H1 (cell line): ENCODE data around the gene EPHA3. TPM values are rescaled to one million over a fixed set of nuclear protein-coding genes. Genes with fewer than 3 reads are reported as not detected.

Experiments used
- TCF12 ChIP-seq: IDR thresholded peaks from 2 replicates; pipeline ENCODE4 v1.6.1; 2011; ENCODE audit warnings: low read depth, mild to moderate bottlenecking, low read length
- polyA plus RNA-seq, 7 experiments: library from polyadenylated mRNA; depleted of rRNA in 3 of 7; stranded (reverse) in 5 of 7; unstranded in 2 of 7; fragments of >200 nt in 5 of 7; fragments of 200-250 nt in 2 of 7; gene quantifications; 1 replicate in 5 of 7; 2 replicates in 1 of 7; 4 replicates in 1 of 7; pipeline versions ENCODE4 v1.2.1 to v1.2.3, GENCODE V29; 2011 to 2013; ENCODE audit warnings: missing spikeins in 2 of 7, mixed read lengths in 2 of 7
- total RNA-seq: library from RNA; stranded (reverse); fragmentation: NEBNext Ultra II Directional; extraction: Animal tissue kit (Norgen Biotek cat#: 25700); gene quantifications from 2 replicates; pipeline ENCODE4 v1.2.1, GENCODE V29; 2021
- TF ChIP-seq, protein P1 (sequence below): fragments of 300-600 bp; sonication (generic); IDR thresholded peaks from 2 replicates; pipeline ENCODE4 v1.7.1; 2012; ENCODE audit warnings: low read length, moderate library complexity, mild to moderate bottlenecking, inconsistent platforms; ENCODE audit not compliant: insufficient replicate concordance

The EPHA3 gene
- total and polyA plus RNA-seq, 2 of the 8 experiments (the other 6 are each of a cell fraction or from before 2014, with no cell fraction given): 0.09 to 0.22 TPM

DNA sequence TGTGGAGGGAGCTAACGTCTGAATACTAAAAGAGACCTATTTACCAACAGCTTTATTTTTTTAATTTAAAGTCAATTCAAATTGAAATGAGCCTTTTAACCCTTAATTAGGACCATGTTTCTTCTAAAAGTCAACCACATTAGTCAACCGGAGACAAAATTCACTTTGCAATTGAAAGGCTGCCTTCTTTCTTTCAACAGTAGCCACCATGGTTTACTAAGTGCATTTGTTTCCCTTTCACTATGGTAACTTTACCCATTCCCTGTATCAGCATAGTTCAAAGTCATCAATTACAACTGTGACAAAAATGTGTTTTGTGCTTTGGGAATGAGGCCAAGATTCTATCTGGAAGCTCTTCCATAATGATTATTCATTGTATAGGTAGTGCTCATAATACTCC is 225.4 kb downstream of the EPHA3 start (continued):
- TF ChIP-seq, protein P1, sequence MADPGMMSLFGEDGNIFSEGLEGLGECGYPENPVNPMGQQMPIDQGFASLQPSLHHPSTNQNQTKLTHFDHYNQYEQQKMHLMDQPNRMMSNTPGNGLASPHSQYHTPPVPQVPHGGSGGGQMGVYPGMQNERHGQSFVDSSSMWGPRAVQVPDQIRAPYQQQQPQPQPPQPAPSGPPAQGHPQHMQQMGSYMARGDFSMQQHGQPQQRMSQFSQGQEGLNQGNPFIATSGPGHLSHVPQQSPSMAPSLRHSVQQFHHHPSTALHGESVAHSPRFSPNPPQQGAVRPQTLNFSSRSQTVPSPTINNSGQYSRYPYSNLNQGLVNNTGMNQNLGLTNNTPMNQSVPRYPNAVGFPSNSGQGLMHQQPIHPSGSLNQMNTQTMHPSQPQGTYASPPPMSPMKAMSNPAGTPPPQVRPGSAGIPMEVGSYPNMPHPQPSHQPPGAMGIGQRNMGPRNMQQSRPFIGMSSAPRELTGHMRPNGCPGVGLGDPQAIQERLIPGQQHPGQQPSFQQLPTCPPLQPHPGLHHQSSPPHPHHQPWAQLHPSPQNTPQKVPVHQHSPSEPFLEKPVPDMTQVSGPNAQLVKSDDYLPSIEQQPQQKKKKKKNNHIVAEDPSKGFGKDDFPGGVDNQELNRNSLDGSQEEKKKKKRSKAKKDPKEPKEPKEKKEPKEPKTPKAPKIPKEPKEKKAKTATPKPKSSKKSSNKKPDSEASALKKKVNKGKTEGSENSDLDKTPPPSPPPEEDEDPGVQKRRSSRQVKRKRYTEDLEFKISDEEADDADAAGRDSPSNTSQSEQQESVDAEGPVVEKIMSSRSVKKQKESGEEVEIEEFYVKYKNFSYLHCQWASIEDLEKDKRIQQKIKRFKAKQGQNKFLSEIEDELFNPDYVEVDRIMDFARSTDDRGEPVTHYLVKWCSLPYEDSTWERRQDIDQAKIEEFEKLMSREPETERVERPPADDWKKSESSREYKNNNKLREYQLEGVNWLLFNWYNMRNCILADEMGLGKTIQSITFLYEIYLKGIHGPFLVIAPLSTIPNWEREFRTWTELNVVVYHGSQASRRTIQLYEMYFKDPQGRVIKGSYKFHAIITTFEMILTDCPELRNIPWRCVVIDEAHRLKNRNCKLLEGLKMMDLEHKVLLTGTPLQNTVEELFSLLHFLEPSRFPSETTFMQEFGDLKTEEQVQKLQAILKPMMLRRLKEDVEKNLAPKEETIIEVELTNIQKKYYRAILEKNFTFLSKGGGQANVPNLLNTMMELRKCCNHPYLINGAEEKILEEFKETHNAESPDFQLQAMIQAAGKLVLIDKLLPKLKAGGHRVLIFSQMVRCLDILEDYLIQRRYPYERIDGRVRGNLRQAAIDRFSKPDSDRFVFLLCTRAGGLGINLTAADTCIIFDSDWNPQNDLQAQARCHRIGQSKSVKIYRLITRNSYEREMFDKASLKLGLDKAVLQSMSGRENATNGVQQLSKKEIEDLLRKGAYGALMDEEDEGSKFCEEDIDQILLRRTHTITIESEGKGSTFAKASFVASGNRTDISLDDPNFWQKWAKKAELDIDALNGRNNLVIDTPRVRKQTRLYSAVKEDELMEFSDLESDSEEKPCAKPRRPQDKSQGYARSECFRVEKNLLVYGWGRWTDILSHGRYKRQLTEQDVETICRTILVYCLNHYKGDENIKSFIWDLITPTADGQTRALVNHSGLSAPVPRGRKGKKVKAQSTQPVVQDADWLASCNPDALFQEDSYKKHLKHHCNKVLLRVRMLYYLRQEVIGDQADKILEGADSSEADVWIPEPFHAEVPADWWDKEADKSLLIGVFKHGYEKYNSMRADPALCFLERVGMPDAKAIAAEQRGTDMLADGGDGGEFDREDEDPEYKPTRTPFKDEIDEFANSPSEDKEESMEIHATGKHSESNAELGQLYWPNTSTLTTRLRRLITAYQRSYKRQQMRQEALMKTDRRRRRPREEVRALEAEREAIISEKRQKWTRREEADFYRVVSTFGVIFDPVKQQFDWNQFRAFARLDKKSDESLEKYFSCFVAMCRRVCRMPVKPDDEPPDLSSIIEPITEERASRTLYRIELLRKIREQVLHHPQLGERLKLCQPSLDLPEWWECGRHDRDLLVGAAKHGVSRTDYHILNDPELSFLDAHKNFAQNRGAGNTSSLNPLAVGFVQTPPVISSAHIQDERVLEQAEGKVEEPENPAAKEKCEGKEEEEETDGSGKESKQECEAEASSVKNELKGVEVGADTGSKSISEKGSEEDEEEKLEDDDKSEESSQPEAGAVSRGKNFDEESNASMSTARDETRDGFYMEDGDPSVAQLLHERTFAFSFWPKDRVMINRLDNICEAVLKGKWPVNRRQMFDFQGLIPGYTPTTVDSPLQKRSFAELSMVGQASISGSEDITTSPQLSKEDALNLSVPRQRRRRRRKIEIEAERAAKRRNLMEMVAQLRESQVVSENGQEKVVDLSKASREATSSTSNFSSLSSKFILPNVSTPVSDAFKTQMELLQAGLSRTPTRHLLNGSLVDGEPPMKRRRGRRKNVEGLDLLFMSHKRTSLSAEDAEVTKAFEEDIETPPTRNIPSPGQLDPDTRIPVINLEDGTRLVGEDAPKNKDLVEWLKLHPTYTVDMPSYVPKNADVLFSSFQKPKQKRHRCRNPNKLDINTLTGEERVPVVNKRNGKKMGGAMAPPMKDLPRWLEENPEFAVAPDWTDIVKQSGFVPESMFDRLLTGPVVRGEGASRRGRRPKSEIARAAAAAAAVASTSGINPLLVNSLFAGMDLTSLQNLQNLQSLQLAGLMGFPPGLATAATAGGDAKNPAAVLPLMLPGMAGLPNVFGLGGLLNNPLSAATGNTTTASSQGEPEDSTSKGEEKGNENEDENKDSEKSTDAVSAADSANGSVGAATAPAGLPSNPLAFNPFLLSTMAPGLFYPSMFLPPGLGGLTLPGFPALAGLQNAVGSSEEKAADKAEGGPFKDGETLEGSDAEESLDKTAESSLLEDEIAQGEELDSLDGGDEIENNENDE: peak; percentile 67
- no peak for TF ChIP-seq TCF12
